Kidney (tissue), 14 donors: Measurements from ENCODE around the gene SPECC1L. TPM values are rescaled to one million over a fixed set of nuclear protein-coding genes. Genes with fewer than 3 reads are reported as not detected.

Experiments
- DNase-seq, 5 donors: peaks; one replicate each; pipeline ENCODE4 v3.0.0-alpha.2; 2013 to 2020
- FAIRE-seq: peaks from 2 replicates; lab custom pipeline; 2012; peaks lifted over from hg19 to GRCh38; lab: Jason Lieb, UNC
- H3K27ac ChIP-seq, 2 donors: one replicate each; pipeline ENCODE4 v1.7.0; 2013; ENCODE audit warnings: low read depth in 2 of 2, low read length in 2 of 2, inconsistent platforms in 1 of 2
- H3K27me3 ChIP-seq: one replicate; pipeline ENCODE4 v1.7.1; 2013; ENCODE audit warnings: low read length, inconsistent platforms; ENCODE audit not compliant: control insufficient read depth, insufficient read depth
- H3K36me3 ChIP-seq, 3 donors: one replicate each; pipeline versions ENCODE4 v1.7.0 to v1.7.1; 2013; ENCODE audit warnings: low read length in 3 of 3, control low read depth in 1 of 3, inconsistent platforms in 1 of 3; ENCODE audit not compliant: insufficient read depth in 3 of 3, control insufficient read depth in 2 of 3
- H3K4me1 ChIP-seq, 3 donors: one replicate each; pipeline versions ENCODE4 v1.7.0 to v1.7.1; 2013; ENCODE audit warnings: low read length in 3 of 3, inconsistent platforms in 1 of 3, low read depth in 1 of 3; ENCODE audit not compliant: control insufficient read depth in 2 of 3, insufficient read depth in 2 of 3
- H3K4me3 ChIP-seq, 3 donors: one replicate each; pipeline versions ENCODE4 v1.7.0 to v1.8.1; 2013; ENCODE audit warnings: low read length in 3 of 3, control low read depth in 1 of 3, inconsistent platforms in 1 of 3
- H3K9ac ChIP-seq, 3 donors: one replicate each; pipeline versions ENCODE4 v1.7.0 to v1.7.1; 2013; ENCODE audit warnings: low read length in 3 of 3, control low read depth in 1 of 3, inconsistent platforms in 1 of 3
- H3K9me3 ChIP-seq, 3 donors: one replicate each; pipeline versions ENCODE4 v1.7.0 to v1.7.1; 2013; ENCODE audit warnings: low read length in 3 of 3, control low read depth in 1 of 3, inconsistent platforms in 1 of 3; ENCODE audit not compliant: control insufficient read depth in 2 of 3, insufficient read depth in 1 of 3
- CTCF ChIP-seq: IDR thresholded peaks from 3 replicates; pipeline ENCODE4 v1.5.1; 2012; ENCODE audit warnings: mild to moderate bottlenecking, moderate library complexity, borderline replicate concordance; ENCODE audit not compliant: insufficient read depth; ENCODE audit errors: extremely low read depth
- intact Hi-C: fragments of 100-400 bp; cut with DNase I; formaldehyde crosslinking; loops from one replicate; pipeline ENCODE4 v1.11.1; 2022
- polyA plus RNA-seq: library from polyadenylated mRNA; stranded (reverse); fragments of 350-450 nt; fragmentation: Illumina TruSeq; extraction: RNeasy Lipid Tissue Mini Kit (QIAGEN cat#74804); gene quantifications from one replicate; pipeline ENCODE4 v1.2.3, GENCODE V29; 2014; ENCODE audit warnings: low read depth, low replicate concordance; ENCODE audit not compliant: insufficient read depth
- total RNA-seq: library from RNA; stranded (reverse); fragmentation: NEBNext Ultra II Directional; extraction: Animal tissue kit (Norgen Biotek cat#: 25700); gene quantifications from one replicate; pipeline ENCODE4 v1.2.1, GENCODE V29; 2021
- donor health status: control.
- donor health status: control.
- donor health status: control.
- donor health status: control.
- donor health status: control.
- donor health status: DM: yes; HTN: yes; CAD: no.
- donor health status: Normal renal cell carcinoma (clear cell type).

SPECC1L gene
- total and polyA plus RNA-seq, 2 donors from 2014 or later: 11.1 to 65.8 TPM

- Histone ChIP-seq H3K4me3 (no peak overlapping the region), H3K4me1 (peaks cover 0 to 19% (median 4%) of the 10 kb centered on the region in 3 donors), H3K27ac (peak overlapping the region in 1 of 2 donors; percentile 7), H3K9ac (no peak overlapping the region), H3K36me3 (no peaks in the 10 kb centered on the region), H3K27me3 (peaks cover 3% of the 10 kb centered on the region), H3K9me3 (no peaks in the 10 kb centered on the region)
- TF ChIP-seq CTCF: no peak
- FAIRE-seq (no peak), DNase-seq (peak in 1 of 5 donors; percentile 80)
- intact Hi-C loops: loop anchor here (10.0 kb wide), 1 partner anchor 78 kb away; no protein-coding TSS in a partner anchor
Measured at GRCh38 chr22:24426851-24427499, 156.3 kb downstream of the SPECC1L start.

DNA sequence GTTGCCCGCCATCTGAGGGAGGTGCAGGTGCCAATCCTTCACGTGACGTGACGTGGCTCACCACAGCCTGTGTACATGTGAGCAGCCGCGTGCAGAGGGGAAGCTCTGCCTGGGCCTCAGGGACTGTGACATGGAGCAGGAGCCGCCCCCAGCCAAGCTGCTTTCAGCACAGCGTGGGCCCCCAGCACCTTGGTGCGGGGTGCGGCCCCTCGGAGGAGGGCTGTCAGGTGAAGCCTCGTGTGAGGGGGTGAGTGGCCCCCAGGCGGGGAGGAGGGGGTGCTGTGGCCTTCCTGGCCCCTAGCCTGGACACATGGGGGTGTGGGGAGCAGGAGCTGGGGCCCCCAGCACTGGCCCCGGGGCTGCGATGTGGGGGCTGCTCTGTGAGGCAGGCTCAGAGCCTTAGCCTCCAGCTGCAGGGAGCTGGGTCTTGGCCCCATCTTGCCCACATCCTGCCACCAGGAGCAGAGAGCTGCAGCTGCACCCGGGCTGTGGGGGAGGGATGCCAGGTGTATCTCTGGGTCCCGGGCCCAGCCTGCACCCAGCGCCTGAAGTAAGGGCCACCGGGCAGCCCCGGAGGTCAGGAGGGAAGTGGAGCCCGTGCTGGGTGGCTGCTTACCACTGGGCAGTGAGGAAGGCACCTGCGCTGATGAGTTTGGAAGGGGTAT, 157.0 kb downstream of the SPECC1L start, which contains the start of gene ADORA2A:
Gene ADORA2A (plus strand): TSS at position 100 of the 665 bp plus-strand sequence. CDS start 5,806 bp downstream, outside the sequence.
- no peak within 1 kb of the TSS for H3K4me3 ChIP-seq
- no peak within 1 kb of the TSS for H3K9ac ChIP-seq
- H3K4me1 ChIP-seq: peaks cover 0 to 24% (median 10%) of the 10 kb centered on the region in 3 donors
- H3K27ac ChIP-seq: peak within 1 kb of the TSS in 1 of 2 donors; percentile 7
- FAIRE-seq (no peak), DNase-seq (peak in 1 of 5 donors; percentile 89)
- TF ChIP-seq CTCF: no peak
- intact Hi-C loops: loop anchor here (10.0 kb wide), 1 partner anchor 77 kb away; no protein-coding TSS in a partner anchor
- no peaks in the 10 kb centered on the region for H3K9me3 ChIP-seq
- no peaks in the 10 kb centered on the region for H3K36me3 ChIP-seq
- H3K27me3 ChIP-seq: peaks cover 3% of the 10 kb centered on the region

DNA sequence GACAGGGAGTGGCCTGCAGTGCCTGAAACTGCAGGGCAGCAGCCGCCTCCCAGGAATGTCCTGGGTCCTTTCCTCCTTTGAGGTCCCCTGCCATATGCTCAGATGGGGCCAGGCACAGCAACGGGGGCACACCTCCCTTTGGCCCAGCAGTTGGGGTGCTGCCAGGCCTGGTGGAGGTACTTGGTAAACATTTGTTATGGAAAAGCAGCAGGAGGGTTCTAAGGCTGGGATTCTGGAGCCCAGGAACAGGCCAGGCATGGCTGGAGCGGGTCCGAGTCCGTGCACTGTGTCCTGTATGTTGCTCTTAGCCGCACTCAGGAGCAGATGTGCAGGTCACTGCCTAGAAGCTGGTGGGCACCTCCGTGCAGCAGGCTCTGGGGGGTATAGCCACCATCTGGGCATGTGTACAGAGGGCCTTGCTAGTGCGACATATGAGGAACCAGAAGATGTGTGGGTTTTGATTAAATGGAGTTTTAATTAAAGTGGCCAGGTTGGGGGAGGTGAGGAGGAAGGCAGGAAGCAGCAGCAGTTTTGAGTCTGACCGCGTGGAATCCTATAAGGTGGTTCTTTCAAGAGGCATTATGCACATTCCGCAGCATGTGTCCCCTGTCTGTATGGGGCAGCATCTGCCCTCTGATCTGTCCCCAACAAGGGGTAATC, 158.2 kb downstream of the SPECC1L start:
- TF ChIP-seq CTCF: no peak
- Histone ChIP-seq H3K4me3 (no peak overlapping the region), H3K27me3 (peaks cover 3% of the 10 kb centered on the region), H3K4me1 (peaks cover 0 to 35% (median 21%) of the 10 kb centered on the region in 3 donors), H3K9ac (no peak overlapping the region), H3K36me3 (no peaks in the 10 kb centered on the region), H3K27ac (no peak overlapping the region), H3K9me3 (no peaks in the 10 kb centered on the region)
- DNase-seq: peak in 1 of 5 donors; percentile 68
- intact Hi-C loops: loop anchor here (10.0 kb wide), 1 partner anchor 76 kb away; no protein-coding TSS in a partner anchor
- no peak for FAIRE-seq
